ENCODE measurements around the gene MAP3K1. TPM values are rescaled to one million over a fixed set of nuclear protein-coding genes. Genes with fewer than 3 reads are reported as not detected.

The MAP3K1 gene
- total RNA-seq, 1 experiment from 2014 or later: 8.5 TPM

GRCh38 chr5:56800186-56800585 lies 15.2 kb upstream of the MAP3K1 start:
- no peak for DNase-seq (ENCODE audit: low read depth, low spot score)
- TF ChIP-seq TCF7L2 (IDR thresholded peaks at IDR 0.05; ENCODE audit: borderline replicate concordance, extremely low read depth, insufficient read depth, insufficient read length) (no peak), YY1 (IDR thresholded peaks at IDR 0.05; ENCODE audit: extremely low read depth, insufficient replicate concordance, low read depth, low read length) (no peak), EZH2 (IDR thresholded peaks at IDR 0.05) (no peak), POLR2A (IDR thresholded peaks at IDR 0.05; ENCODE audit: borderline replicate concordance, extremely low read depth, insufficient read depth, insufficient read length) (no peak), JUND (IDR thresholded peaks at IDR 0.05) (no peak), ZNF274 (IDR thresholded peaks at IDR 0.05; ENCODE audit: low read depth, low read length) (no peak), CEBPB (IDR thresholded peaks at IDR 0.05; ENCODE audit: low read depth) (no peak), CBX3 (IDR thresholded peaks at IDR 0.05; ENCODE audit: low read depth) (no peak), SRF (IDR thresholded peaks at IDR 0.05; ENCODE audit: low read depth) (no peak), CTCF (IDR thresholded peaks at IDR 0.05 in 2 of 3, conservative IDR thresholded peaks at IDR 0.05 in 1 of 3; ENCODE audit: borderline replicate concordance in 1 of 3, insufficient read depth in 1 of 3, low read depth in 2 of 3, low read length in 2 of 3) (no peak), ELF1 (IDR thresholded peaks at IDR 0.05; ENCODE audit: borderline replicate concordance, low read depth) (no peak), FOSL1 (IDR thresholded peaks at IDR 0.05; ENCODE audit: low read depth) (no peak), SIN3A (IDR thresholded peaks at IDR 0.05; ENCODE audit: low read depth) (no peak)
- TF ChIP-seq, protein P1, sequence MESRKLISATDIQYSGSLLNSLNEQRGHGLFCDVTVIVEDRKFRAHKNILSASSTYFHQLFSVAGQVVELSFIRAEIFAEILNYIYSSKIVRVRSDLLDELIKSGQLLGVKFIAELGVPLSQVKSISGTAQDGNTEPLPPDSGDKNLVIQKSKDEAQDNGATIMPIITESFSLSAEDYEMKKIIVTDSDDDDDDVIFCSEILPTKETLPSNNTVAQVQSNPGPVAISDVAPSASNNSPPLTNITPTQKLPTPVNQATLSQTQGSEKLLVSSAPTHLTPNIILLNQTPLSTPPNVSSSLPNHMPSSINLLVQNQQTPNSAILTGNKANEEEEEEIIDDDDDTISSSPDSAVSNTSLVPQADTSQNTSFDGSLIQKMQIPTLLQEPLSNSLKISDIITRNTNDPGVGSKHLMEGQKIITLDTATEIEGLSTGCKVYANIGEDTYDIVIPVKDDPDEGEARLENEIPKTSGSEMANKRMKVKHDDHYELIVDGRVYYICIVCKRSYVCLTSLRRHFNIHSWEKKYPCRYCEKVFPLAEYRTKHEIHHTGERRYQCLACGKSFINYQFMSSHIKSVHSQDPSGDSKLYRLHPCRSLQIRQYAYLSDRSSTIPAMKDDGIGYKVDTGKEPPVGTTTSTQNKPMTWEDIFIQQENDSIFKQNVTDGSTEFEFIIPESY (IDR thresholded peaks at IDR 0.05; ENCODE audit: extremely low read depth, insufficient replicate concordance, low read length): no peak
- TF ChIP-seq, protein P2, sequence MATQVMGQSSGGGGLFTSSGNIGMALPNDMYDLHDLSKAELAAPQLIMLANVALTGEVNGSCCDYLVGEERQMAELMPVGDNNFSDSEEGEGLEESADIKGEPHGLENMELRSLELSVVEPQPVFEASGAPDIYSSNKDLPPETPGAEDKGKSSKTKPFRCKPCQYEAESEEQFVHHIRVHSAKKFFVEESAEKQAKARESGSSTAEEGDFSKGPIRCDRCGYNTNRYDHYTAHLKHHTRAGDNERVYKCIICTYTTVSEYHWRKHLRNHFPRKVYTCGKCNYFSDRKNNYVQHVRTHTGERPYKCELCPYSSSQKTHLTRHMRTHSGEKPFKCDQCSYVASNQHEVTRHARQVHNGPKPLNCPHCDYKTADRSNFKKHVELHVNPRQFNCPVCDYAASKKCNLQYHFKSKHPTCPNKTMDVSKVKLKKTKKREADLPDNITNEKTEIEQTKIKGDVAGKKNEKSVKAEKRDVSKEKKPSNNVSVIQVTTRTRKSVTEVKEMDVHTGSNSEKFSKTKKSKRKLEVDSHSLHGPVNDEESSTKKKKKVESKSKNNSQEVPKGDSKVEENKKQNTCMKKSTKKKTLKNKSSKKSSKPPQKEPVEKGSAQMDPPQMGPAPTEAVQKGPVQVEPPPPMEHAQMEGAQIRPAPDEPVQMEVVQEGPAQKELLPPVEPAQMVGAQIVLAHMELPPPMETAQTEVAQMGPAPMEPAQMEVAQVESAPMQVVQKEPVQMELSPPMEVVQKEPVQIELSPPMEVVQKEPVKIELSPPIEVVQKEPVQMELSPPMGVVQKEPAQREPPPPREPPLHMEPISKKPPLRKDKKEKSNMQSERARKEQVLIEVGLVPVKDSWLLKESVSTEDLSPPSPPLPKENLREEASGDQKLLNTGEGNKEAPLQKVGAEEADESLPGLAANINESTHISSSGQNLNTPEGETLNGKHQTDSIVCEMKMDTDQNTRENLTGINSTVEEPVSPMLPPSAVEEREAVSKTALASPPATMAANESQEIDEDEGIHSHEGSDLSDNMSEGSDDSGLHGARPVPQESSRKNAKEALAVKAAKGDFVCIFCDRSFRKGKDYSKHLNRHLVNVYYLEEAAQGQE (IDR thresholded peaks at IDR 0.05; ENCODE audit: low read depth): no peak
- Histone ChIP-seq H3K79me2 (ENCODE audit: insufficient read depth, low read length) (no peaks in the 10 kb centered on the region), H3K9me3 (ENCODE audit: control insufficient read depth in 1 of 2, insufficient read depth in 1 of 2, low read depth in 1 of 2, low read length in 2 of 2) (no peaks in the 10 kb centered on the region), H3K4me1 (ENCODE audit: control insufficient read depth in 1 of 2, insufficient read depth in 2 of 2, low read length in 2 of 2) (no peaks in the 10 kb centered on the region), H2AFZ (ENCODE audit: low read depth, low read length, poor library complexity, severe bottlenecking) (no peak overlapping the region), H3K4me3 (replicated peaks in 1 of 2; ENCODE audit: low read depth in 1 of 2, low read length in 2 of 2) (no peak overlapping the region), H3K27me3 (ENCODE audit: insufficient read depth, low read length) (no peaks in the 10 kb centered on the region), H3K36me3 (ENCODE audit: control insufficient read depth in 1 of 2, insufficient read depth in 2 of 2, low read length in 2 of 2) (no peaks in the 10 kb centered on the region), H3K4me2 (ENCODE audit: low read length) (no peak overlapping the region), H3K27ac (ENCODE audit: low read depth, low read length) (no peak overlapping the region), H3K9ac (ENCODE audit: low read length) (no peak overlapping the region), H4K20me1 (ENCODE audit: insufficient read depth) (no peaks in the 10 kb centered on the region), H3K9me2 (ENCODE audit: insufficient read depth) (no peaks in the 10 kb centered on the region)
- intact Hi-C loops (cut with micrococcal nuclease): no loop called here
- RAD21 ChIA-PET (ENCODE audit: low non-redundant PET in 1 of 2, low total read pairs in 2 of 2, uncharacterized antibody in 2 of 2, unreplicated experiment in 2 of 2): no interaction called here
- CTCF ChIA-PET: no interaction called here
- ATAC-seq: no peak
- BruUV-seq (replicated peaks): no TSS peak
- POLR2A ChIA-PET: no interaction called here
